Nephron (organoid): ENCODE measurements around the gene NCOA3.
"Not testable (repeated sequence)": the region's sequence is repeated elsewhere in the genome, so short reads cannot be mapped to it uniquely, and the experiment has no call there.

Experiments used
- H3K27ac Mint-ChIP-seq, 3 experiments: 2 replicates each; pipeline ENCODE4 v1.8.0; 2020; ENCODE audit warnings: mixed read lengths in 3 of 3, mild to moderate bottlenecking in 2 of 3, moderate library complexity in 1 of 3
- H3K27me3 Mint-ChIP-seq: 2 replicates; pipeline ENCODE4 v1.8.0; 2021; ENCODE audit warnings: low read depth, mild to moderate bottlenecking, moderate library complexity, mixed read lengths
- H3K36me3 Mint-ChIP-seq: 2 replicates; pipeline ENCODE4 v1.8.0; 2020; ENCODE audit warnings: low read depth, mixed read lengths
- H3K4me1 Mint-ChIP-seq: 2 replicates; pipeline ENCODE4 v1.8.0; 2020; ENCODE audit warnings: mixed read lengths
- H3K4me3 Mint-ChIP-seq, 3 experiments: 2 replicates each; pipeline ENCODE4 v1.8.0; 2020; ENCODE audit warnings: mild to moderate bottlenecking in 3 of 3, mixed read lengths in 3 of 3, moderate library complexity in 2 of 3
- H3K9me3 Mint-ChIP-seq: 2 replicates; pipeline ENCODE4 v1.8.0; 2020; ENCODE audit warnings: mixed read lengths
- TF ChIP-seq, protein P1 (sequence below), 3 experiments: fragments of 200-600 bp; sonication (generic); IDR thresholded peaks; one replicate each; pipeline ENCODE4 v1.5.0; 2021; ENCODE audit warnings: antibody characterized with exemption in 3 of 3; ENCODE audit not compliant: unreplicated experiment in 3 of 3

NCOA3 gene

DNA sequence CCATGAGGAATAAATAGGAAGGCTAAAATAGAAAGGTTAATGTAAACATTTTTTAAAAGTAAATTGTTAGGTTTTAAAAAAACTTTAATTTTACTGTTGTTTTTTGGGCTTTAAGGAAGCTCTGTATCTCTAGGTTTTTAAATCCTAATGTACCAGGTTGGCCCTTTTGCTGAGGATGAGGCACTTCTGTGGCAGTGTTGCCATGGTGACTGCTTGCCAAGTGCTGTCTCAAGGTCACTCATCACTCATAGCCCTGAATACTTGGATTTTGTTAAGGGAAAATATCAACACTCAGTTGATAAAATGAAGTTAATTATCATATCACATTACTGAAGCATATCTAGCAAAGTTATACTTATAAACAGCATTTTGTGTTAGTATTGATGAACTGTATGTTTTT lies 50.2 kb downstream of the NCOA3 start:
- Mint-ChIP-seq H3K27ac (no peak overlapping the region), H3K4me3 (no peak overlapping the region), H3K27me3 (no peaks in the 10 kb centered on the region), H3K4me1 (peaks cover 28% of the 10 kb centered on the region), H3K9me3 (no peaks in the 10 kb centered on the region), H3K36me3 (peaks cover 8% of the 10 kb centered on the region)
- TF ChIP-seq, protein P1, sequence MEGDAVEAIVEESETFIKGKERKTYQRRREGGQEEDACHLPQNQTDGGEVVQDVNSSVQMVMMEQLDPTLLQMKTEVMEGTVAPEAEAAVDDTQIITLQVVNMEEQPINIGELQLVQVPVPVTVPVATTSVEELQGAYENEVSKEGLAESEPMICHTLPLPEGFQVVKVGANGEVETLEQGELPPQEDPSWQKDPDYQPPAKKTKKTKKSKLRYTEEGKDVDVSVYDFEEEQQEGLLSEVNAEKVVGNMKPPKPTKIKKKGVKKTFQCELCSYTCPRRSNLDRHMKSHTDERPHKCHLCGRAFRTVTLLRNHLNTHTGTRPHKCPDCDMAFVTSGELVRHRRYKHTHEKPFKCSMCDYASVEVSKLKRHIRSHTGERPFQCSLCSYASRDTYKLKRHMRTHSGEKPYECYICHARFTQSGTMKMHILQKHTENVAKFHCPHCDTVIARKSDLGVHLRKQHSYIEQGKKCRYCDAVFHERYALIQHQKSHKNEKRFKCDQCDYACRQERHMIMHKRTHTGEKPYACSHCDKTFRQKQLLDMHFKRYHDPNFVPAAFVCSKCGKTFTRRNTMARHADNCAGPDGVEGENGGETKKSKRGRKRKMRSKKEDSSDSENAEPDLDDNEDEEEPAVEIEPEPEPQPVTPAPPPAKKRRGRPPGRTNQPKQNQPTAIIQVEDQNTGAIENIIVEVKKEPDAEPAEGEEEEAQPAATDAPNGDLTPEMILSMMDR (IDR thresholded peaks at IDR 0.05; ENCODE audit: unreplicated experiment in 3 of 3): no peak

DNA sequence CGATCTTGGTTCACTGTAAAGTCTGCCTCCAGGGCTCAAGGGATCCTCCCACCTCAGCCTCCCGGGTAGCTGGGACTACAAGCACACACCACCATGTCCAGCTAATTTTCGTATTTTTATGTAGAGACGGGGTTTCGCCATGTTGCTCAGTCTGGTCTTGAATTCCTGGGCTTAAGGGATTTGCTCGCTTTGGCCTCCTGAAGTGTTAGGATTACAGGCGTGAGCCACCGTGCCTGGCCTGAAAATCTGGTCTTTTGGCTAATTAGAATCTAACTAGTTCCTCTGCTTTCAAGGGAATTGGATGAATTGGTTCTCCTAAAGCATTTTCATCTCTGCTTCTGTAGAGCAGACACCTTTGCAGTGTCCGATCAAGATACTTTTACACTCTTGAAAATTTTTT lies 51.3 kb downstream of the NCOA3 start:
- H3K36me3 Mint-ChIP-seq: peaks cover 8% of the 10 kb centered on the region
- H3K27ac Mint-ChIP-seq: no peak overlapping the region
- TF ChIP-seq, protein P1 (IDR thresholded peaks at IDR 0.05; ENCODE audit: unreplicated experiment in 3 of 3): no peak
- no peaks in the 10 kb centered on the region for H3K9me3 Mint-ChIP-seq
- no peaks in the 10 kb centered on the region for H3K27me3 Mint-ChIP-seq
- peaks cover 33% of the 10 kb centered on the region for H3K4me1 Mint-ChIP-seq
- no peak overlapping the region for H3K4me3 Mint-ChIP-seq

DNA sequence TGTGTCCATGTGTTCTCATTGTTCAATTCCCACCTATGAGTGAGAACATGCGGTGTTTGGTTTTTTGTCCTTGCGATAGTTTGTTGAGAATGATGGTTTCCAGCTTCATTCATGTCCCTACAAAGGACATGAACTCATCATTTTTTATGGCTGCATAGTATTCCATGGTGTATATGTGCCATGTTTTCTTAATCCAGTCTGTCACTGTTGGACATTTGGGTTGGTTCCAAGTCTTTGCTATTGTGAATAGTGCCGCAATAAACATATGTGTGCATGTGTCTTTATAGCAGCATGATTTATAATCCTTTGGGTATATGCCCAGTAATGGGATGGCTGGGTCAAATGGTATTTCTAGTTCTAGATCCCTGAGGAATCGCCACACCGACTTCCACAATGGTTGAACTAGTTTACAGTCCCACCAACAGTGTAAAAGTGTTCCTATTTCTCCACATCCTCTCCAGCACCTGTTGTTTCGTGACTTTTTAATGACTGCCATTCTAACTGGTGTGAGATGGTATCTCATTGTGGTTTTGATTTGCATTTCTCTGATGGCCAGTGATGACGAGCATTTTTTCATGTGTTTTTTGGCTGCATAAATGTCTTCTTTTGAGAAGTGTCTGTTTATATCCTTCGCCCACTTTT lies 52.0 kb downstream of the NCOA3 start:
- H3K9me3 Mint-ChIP-seq, H3K4me3 Mint-ChIP-seq: not testable (repeated sequence)
- peaks cover 38% of the 10 kb centered on the region for H3K4me1 Mint-ChIP-seq

DNA sequence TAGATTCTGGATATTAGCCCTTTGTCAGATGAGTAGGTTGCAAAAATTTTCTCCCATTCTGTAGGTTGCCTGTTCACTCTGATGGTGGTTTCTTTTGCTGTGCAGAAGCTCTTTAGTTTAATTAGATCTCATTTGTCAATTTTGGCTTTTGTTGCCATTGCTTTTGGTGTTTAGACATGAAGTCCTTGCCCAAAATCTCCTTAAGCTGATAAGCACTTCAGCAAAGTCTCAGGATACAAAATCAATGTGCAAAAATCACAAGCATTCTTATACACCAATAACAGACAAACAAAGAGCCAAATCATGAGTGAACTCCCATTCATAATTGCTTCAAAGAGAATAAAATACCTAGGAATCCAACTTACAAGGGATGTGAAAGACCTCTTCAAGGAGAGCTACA lies 52.6 kb downstream of the NCOA3 start:
- not testable (repeated sequence) for H3K9me3 Mint-ChIP-seq, H3K36me3 Mint-ChIP-seq

More for the DNA sequence above, 52.0 kb downstream of the NCOA3 start:
- H3K36me3 Mint-ChIP-seq, H3K27ac Mint-ChIP-seq, H3K27me3 Mint-ChIP-seq: not testable (repeated sequence)

DNA sequence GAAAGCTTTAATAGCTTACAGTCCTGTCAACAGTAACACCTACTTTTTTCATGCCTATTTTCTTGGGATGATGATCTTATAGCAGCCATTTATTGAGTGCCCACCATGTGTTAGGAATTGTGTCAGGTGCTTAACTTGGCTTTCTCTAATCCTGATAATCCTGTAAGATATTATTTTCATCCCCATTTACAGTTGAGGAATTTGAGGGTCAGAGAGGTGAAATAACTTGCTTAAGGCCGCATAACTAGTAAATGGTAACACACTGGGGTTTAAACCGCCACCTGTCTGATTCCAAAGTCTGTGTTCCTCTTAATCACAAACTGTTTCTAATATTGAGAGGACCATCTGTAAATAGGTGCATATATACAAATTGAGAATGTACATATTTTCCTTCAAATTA lies 55.5 kb downstream of the NCOA3 start:
- peaks cover 42% of the 10 kb centered on the region for H3K4me1 Mint-ChIP-seq
- TF ChIP-seq, protein P1 (IDR thresholded peaks at IDR 0.05; ENCODE audit: unreplicated experiment in 3 of 3): no peak
- no peaks in the 10 kb centered on the region for H3K27me3 Mint-ChIP-seq
- no peak overlapping the region for H3K4me3 Mint-ChIP-seq
- peak overlapping the region; percentile 41 to 62 (median 42) for H3K27ac Mint-ChIP-seq
- H3K36me3 Mint-ChIP-seq: peaks cover 8% of the 10 kb centered on the region
- H3K9me3 Mint-ChIP-seq: no peaks in the 10 kb centered on the region

More for the DNA sequence above, 52.6 kb downstream of the NCOA3 start:
- not testable (repeated sequence) for H3K27me3 Mint-ChIP-seq, H3K27ac Mint-ChIP-seq, H3K4me3 Mint-ChIP-seq
- peaks cover 43% of the 10 kb centered on the region for H3K4me1 Mint-ChIP-seq

DNA sequence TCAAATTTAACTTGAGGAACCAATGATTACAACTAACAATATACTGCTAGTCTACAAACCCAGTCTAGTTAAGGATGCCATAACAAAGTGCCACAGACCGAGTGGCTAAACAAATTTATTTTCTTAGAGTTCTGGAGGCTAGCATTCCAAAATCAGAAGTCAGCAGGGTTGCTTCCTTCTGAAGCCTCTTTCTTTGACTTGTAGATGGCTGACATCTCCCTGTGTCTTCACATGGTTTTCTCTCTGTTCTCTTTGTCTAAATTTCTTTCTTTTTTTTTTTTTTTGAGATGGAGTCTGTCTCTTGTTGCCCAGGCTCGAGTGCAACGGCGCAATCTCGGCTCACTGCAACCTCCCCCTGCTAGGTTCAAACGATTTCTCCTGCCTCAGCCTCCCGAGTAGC lies 56.1 kb downstream of the NCOA3 start:
- no peaks in the 10 kb centered on the region for H3K27me3 Mint-ChIP-seq
- H3K4me1 Mint-ChIP-seq: peaks cover 42% of the 10 kb centered on the region
- no peak overlapping the region for H3K4me3 Mint-ChIP-seq
- peaks cover 8% of the 10 kb centered on the region for H3K36me3 Mint-ChIP-seq
- TF ChIP-seq, protein P1 (IDR thresholded peaks at IDR 0.05; ENCODE audit: unreplicated experiment in 3 of 3): no peak
- no peaks in the 10 kb centered on the region for H3K9me3 Mint-ChIP-seq
- no peak overlapping the region for H3K27ac Mint-ChIP-seq

DNA sequence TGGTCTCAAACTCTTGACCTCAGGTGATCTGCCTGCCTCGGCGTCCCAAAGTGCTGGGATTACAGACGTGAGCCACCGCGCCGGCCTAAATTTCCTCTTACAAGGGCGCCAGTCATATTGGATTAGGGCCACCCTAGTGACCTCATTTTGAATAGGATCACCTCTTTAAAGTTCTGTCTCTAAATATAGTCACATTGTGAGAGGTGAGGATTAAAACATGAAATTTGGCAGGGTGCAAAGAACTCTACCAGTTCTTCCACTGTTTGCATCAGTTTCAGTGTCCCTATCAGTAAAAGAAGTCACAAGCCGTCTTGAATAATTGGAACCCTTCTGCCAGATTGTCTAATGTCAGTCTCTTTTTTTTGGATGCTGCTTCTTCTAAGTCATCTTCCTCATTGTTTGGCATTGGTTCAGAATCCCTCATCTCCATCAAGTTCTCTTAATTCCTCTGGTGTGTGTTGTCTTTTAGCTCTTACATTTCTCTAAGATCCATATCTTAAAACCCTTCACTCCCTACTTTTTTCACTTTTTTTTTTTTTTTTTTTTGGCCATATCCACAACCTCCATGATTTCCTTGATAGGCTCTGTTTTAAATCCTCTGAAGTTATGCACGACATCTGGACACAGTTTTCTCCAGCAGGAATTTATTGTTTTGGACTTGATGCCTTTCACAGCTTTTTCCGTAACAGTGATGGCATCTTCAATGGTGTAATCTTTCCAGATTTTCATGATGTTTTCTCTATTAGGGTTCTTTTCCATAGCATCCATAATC lies 56.8 kb downstream of the NCOA3 start:
- Mint-ChIP-seq H3K27ac (peak overlapping the region; percentile 70 to 84 (median 77)), H3K4me1 (peaks cover 42% of the 10 kb centered on the region), H3K9me3 (no peaks in the 10 kb centered on the region), H3K4me3 (no peak overlapping the region), H3K27me3 (no peaks in the 10 kb centered on the region), H3K36me3 (peaks cover 8% of the 10 kb centered on the region)
- TF ChIP-seq, protein P1 (IDR thresholded peaks at IDR 0.05; ENCODE audit: unreplicated experiment in 3 of 3): no peak
